Measurements from ENCODE around the gene PSMF1. TPM values are rescaled to one million over a fixed set of nuclear protein-coding genes. Genes with fewer than 3 reads are reported as not detected.

The PSMF1 gene
- total and polyA plus RNA-seq, 2 donors (not counting 3 experiments of a cell fraction or from before 2014, with no cell fraction given), result 142 to 354 TPM

DNA sequence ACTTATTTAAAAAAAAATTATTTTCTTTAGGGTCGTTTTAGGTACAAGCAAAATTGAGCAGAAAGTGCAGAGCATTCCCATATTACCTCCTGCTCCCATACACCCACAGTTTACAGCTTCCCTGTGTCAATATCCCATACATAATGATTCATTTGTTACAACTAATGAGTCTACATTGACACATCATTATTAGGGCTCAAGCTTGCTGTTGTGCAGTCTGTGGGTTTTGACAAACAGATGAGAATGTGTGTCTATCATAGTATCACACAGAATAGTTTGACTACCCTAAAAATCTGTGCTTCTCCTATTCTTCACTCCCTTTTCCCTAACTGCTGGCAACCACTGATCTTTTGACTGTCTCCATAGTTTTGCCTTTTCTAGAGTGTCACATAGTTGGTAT lies 9.4 kb downstream of the PSMF1 start:
- Histone ChIP-seq H3K4me2 (ENCODE audit: insufficient read depth, low read length) (no peak overlapping the region), H3K36me3 (ENCODE audit: control insufficient read depth in 2 of 2, extremely low read depth in 1 of 2, insufficient read depth in 2 of 2, low read length in 2 of 2) (peaks cover 22 to 30% of the 10 kb centered on the region in 2 experiments), H3K79me2 (ENCODE audit: control insufficient read depth, insufficient read depth, low read length) (peaks cover 36% of the 10 kb centered on the region), H3K4me1 (ENCODE audit: control insufficient read depth, extremely low read depth, insufficient read depth, low read length) (no peaks in the 10 kb centered on the region), H3K27ac (ENCODE audit: insufficient read depth, low read depth, low read length) (no peak overlapping the region), H2AFZ (ENCODE audit: low read depth, low read length) (no peak overlapping the region), H3K9me1 (replicated peaks; ENCODE audit: control insufficient read depth, extremely low read depth, insufficient read depth, low read length) (no peaks in the 10 kb centered on the region), H3K9me3 (replicated peaks; ENCODE audit: control insufficient read depth, insufficient read depth, low read length) (no peaks in the 10 kb centered on the region), H3K4me3 (replicated peaks in 1 of 3; ENCODE audit: insufficient read depth in 1 of 3, low read depth in 1 of 3, low read length in 3 of 3) (no peak overlapping the region), H3K9ac (replicated peaks; ENCODE audit: extremely low read depth, insufficient read depth, low read length) (no peak overlapping the region), H4K20me1 (replicated peaks; ENCODE audit: control insufficient read depth, extremely low read depth, insufficient read depth, low read length) (peaks cover 4% of the 10 kb centered on the region), H3K27me3 (ENCODE audit: control insufficient read depth in 2 of 2, insufficient read depth in 2 of 2, low read length in 2 of 2) (no peaks in the 10 kb centered on the region)
- DNase-seq (ENCODE audit: low read depth, low spot score) (no peak), FAIRE-seq (no peak)
- CTCF ChIA-PET, result interaction anchor here (1.3 kb wide), 1 partner anchor 19 kb away, joined by 3 read pairs; no protein-coding TSS in a partner anchor
- POLR2A ChIA-PET, result no interaction called here
- intact Hi-C loops (cut with micrococcal nuclease) (no loop called here), dilution Hi-C loops (cut with MboI; ENCODE audit: extremely low pct_ligation_motif_present, low sequenced_read_pairs) (no loop called here)
- BruUV-seq (replicated peaks), result no TSS peak
- TF ChIP-seq, protein P1, sequence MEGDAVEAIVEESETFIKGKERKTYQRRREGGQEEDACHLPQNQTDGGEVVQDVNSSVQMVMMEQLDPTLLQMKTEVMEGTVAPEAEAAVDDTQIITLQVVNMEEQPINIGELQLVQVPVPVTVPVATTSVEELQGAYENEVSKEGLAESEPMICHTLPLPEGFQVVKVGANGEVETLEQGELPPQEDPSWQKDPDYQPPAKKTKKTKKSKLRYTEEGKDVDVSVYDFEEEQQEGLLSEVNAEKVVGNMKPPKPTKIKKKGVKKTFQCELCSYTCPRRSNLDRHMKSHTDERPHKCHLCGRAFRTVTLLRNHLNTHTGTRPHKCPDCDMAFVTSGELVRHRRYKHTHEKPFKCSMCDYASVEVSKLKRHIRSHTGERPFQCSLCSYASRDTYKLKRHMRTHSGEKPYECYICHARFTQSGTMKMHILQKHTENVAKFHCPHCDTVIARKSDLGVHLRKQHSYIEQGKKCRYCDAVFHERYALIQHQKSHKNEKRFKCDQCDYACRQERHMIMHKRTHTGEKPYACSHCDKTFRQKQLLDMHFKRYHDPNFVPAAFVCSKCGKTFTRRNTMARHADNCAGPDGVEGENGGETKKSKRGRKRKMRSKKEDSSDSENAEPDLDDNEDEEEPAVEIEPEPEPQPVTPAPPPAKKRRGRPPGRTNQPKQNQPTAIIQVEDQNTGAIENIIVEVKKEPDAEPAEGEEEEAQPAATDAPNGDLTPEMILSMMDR (IDR thresholded peaks at IDR 0.05; ENCODE audit: extremely low read depth in 1 of 2, insufficient read depth in 1 of 2, low read depth in 1 of 2, low read length in 2 of 2), result no peak
- TF ChIP-seq, protein P2, sequence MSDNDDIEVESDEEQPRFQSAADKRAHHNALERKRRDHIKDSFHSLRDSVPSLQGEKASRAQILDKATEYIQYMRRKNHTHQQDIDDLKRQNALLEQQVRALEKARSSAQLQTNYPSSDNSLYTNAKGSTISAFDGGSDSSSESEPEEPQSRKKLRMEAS (IDR thresholded peaks at IDR 0.05; ENCODE audit: insufficient read depth, insufficient read length), result no peak
- no peak for TF ChIP-seq JUN (IDR thresholded peaks at IDR 0.05; ENCODE audit: borderline replicate concordance, insufficient read depth, insufficient read length, low read depth)
- TF ChIP-seq POLR2AphosphoS5 (IDR thresholded peaks at IDR 0.05; ENCODE audit: insufficient read depth, low read depth, low read length), result no peak

DNA sequence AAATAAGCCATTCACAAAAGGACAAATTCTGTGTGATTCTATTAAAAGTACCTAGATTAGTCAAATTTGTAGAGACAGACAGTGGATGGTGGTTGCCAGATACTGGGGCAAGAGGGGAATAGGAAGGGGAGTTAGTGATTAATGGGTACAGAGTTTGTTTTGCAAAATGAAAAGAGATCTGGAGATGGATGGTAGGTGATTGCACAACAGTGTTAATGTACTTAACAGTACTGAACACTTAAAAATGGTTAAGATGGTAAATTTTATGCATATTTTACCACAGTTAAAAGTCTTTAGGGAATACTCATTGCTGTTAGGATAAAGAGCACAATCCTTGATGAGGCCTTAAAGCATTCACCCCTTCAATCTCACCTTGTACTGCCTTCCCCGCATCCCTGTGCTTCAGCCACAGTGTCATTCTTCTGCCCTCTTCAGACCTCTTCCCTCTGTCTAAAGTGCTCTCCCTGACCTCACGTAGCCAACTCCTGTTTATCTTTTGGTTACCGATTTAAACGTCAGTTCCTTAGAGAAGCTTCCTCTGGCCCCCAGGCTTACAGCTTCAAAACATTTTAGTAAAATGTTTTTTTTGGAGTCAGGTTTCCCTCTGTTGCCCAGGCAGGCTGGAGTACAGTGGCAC lies 11.8 kb downstream of the PSMF1 start:
- BruUV-seq (replicated peaks), result no TSS peak
- dilution Hi-C loops (cut with MboI; ENCODE audit: extremely low pct_ligation_motif_present, low sequenced_read_pairs), result no loop called here

More for the DNA sequence above, 11.8 kb downstream of the PSMF1 start:
- no peak overlapping the region for H3K4me3 ChIP-seq (replicated peaks in 1 of 3; ENCODE audit: insufficient read depth in 1 of 3, low read depth in 1 of 3, low read length in 3 of 3)
- ChIA-PET CTCF (no interaction called here), POLR2A (no interaction called here)
- TF ChIP-seq GATA2 (IDR thresholded peaks at IDR 0.05; ENCODE audit: insufficient read depth, insufficient read length, low read depth, low read length) (no peak), JUN (IDR thresholded peaks at IDR 0.05; ENCODE audit: borderline replicate concordance, insufficient read depth, insufficient read length, low read depth) (no peak), MYC (IDR thresholded peaks at IDR 0.05; ENCODE audit: low read depth, low read length) (no peak), EZH2 (IDR thresholded peaks at IDR 0.05; ENCODE audit: borderline replicate concordance, low read depth, low read length, severe bottlenecking) (no peak), POLR2AphosphoS5 (IDR thresholded peaks at IDR 0.05; ENCODE audit: insufficient read depth, low read depth, low read length) (no peak), POLR2A (IDR thresholded peaks at IDR 0.05; ENCODE audit: low read depth, low read length) (no peak), FOS (IDR thresholded peaks at IDR 0.05; ENCODE audit: borderline replicate concordance, insufficient read depth, low read length) (no peak)
- TF ChIP-seq, protein P1 (IDR thresholded peaks at IDR 0.05; ENCODE audit: extremely low read depth in 1 of 2, insufficient read depth in 1 of 2, low read depth in 1 of 2, low read length in 2 of 2), result no peak
- TF ChIP-seq, protein P2 (IDR thresholded peaks at IDR 0.05; ENCODE audit: insufficient read depth, insufficient read length), result no peak
- peaks cover 17% of the 10 kb centered on the region for H3K79me2 ChIP-seq (ENCODE audit: control insufficient read depth, insufficient read depth, low read length)
- H4K20me1 ChIP-seq (replicated peaks; ENCODE audit: control insufficient read depth, extremely low read depth, insufficient read depth, low read length), result no peaks in the 10 kb centered on the region
- H2AFZ ChIP-seq (ENCODE audit: low read depth, low read length), result no peak overlapping the region
- H3K9me1 ChIP-seq (replicated peaks; ENCODE audit: control insufficient read depth, extremely low read depth, insufficient read depth, low read length), result no peaks in the 10 kb centered on the region
- FAIRE-seq, result no peak
- H3K27me3 ChIP-seq (ENCODE audit: control insufficient read depth in 2 of 2, insufficient read depth in 2 of 2, low read length in 2 of 2), result no peaks in the 10 kb centered on the region
- no peak overlapping the region for H3K9ac ChIP-seq (replicated peaks; ENCODE audit: extremely low read depth, insufficient read depth, low read length)
- H3K9me3 ChIP-seq (replicated peaks; ENCODE audit: control insufficient read depth, insufficient read depth, low read length), result no peaks in the 10 kb centered on the region
- H3K27ac ChIP-seq (ENCODE audit: insufficient read depth, low read depth, low read length), result no peak overlapping the region
- peaks cover 26 to 28% of the 10 kb centered on the region in 2 experiments for H3K36me3 ChIP-seq (ENCODE audit: control insufficient read depth in 2 of 2, extremely low read depth in 1 of 2, insufficient read depth in 2 of 2, low read length in 2 of 2)
- intact Hi-C loops (cut with micrococcal nuclease), result no loop called here
- no peak for DNase-seq (ENCODE audit: low read depth, low spot score)
- H3K4me1 ChIP-seq (ENCODE audit: control insufficient read depth, extremely low read depth, insufficient read depth, low read length), result no peaks in the 10 kb centered on the region
- H3K4me2 ChIP-seq (ENCODE audit: insufficient read depth, low read length), result no peak overlapping the region

Measured in endothelial cell of umbilical vein (primary cell).